ENCODE data around the gene LRRC46. TPM values are rescaled to one million over a fixed set of nuclear protein-coding genes. Genes with fewer than 3 reads are reported as not detected.

LRRC46 gene
- total and polyA plus RNA-seq, 2 donors (not counting 1 experiment from before 2014, with no cell fraction given): 0.69 to 2.4 TPM

GRCh38 chr17:47816111-47816735 lies 15.2 kb upstream of the LRRC46 start:
- intact Hi-C loops (cut with micrococcal nuclease): no loop called here
- Histone ChIP-seq H3K9ac (ENCODE audit: low read length) (no peak overlapping the region), H4K20me1 (ENCODE audit: control insufficient read depth, insufficient read depth, low read length, poor library complexity, severe bottlenecking) (no peaks in the 10 kb centered on the region), H2AFZ (ENCODE audit: insufficient read depth, low read depth, low read length, poor library complexity, severe bottlenecking) (no peak overlapping the region), H3K4me1 (ENCODE audit: control insufficient read depth in 2 of 2, insufficient read depth in 2 of 2, low read length in 2 of 2) (peaks cover 7 to 9% of the 10 kb centered on the region in 2 donors), H3K4me2 (replicated peaks; ENCODE audit: low read depth, low read length, poor library complexity, severe bottlenecking) (no peak overlapping the region), H3K27me3 (replicated peaks in 1 of 4; ENCODE audit: control extremely low read depth in 1 of 4, control insufficient read depth in 3 of 4, insufficient read depth in 4 of 4, low read length in 3 of 4) (no peaks in the 10 kb centered on the region), H3K4me3 (ENCODE audit: control extremely low read depth in 1 of 5, extremely low read depth in 1 of 5, insufficient read depth in 1 of 5, low read depth in 2 of 5, low read length in 4 of 5) (no peak overlapping the region), H3K79me2 (ENCODE audit: control insufficient read depth, insufficient read depth, low read length) (no peaks in the 10 kb centered on the region), H3K9me3 (ENCODE audit: control extremely low read depth in 1 of 3, control insufficient read depth in 2 of 3, insufficient read depth in 1 of 3, low read length in 2 of 3) (no peaks in the 10 kb centered on the region), H3K27ac (ENCODE audit: low read length in 2 of 2) (no peak overlapping the region), H3K36me3 (replicated peaks in 1 of 2; ENCODE audit: control extremely low read depth in 1 of 2, control insufficient read depth in 1 of 2, extremely low read depth in 1 of 2, insufficient read depth in 2 of 2, low read length in 1 of 2) (peaks cover 0 to 65% of the 10 kb centered on the region in 2 experiments)
- WGBS (ENCODE audit: insufficient coverage): 97% methylated on average over 17 of the region's 21 CpGs
- POLR2A ChIA-PET: no interaction called here
- CTCF ChIA-PET: no interaction called here
- Mint-ChIP-seq H3K27ac (no peak overlapping the region), H3K4me3 (no peak overlapping the region), H3K4me1 (peaks cover 13% of the 10 kb centered on the region), H3K9me3 (ENCODE audit: insufficient read depth) (no peaks in the 10 kb centered on the region), H3K27me3 (no peaks in the 10 kb centered on the region)
- no peak for DNase-seq
- TF ChIP-seq CTCF (IDR thresholded peaks at IDR 0.05) (no peak), EZH2 (IDR thresholded peaks at IDR 0.05; ENCODE audit: borderline replicate concordance, insufficient read depth, low read depth, low read length, poor library complexity, severe bottlenecking) (no peak)
- no peak for ATAC-seq (ENCODE audit: low read depth)

- Histone ChIP-seq H3K4me1 (ENCODE audit: control insufficient read depth in 2 of 2, insufficient read depth in 2 of 2, low read length in 2 of 2) (peaks cover 10 to 15% of the 10 kb centered on the region in 2 donors), H3K4me2 (replicated peaks; ENCODE audit: low read depth, low read length, poor library complexity, severe bottlenecking) (no peak overlapping the region), H2AFZ (ENCODE audit: insufficient read depth, low read depth, low read length, poor library complexity, severe bottlenecking) (no peak overlapping the region), H4K20me1 (ENCODE audit: control insufficient read depth, insufficient read depth, low read length, poor library complexity, severe bottlenecking) (no peaks in the 10 kb centered on the region), H3K36me3 (replicated peaks in 1 of 2; ENCODE audit: control extremely low read depth in 1 of 2, control insufficient read depth in 1 of 2, extremely low read depth in 1 of 2, insufficient read depth in 2 of 2, low read length in 1 of 2) (peaks cover 0 to 60% of the 10 kb centered on the region in 2 experiments), H3K27me3 (replicated peaks in 1 of 4; ENCODE audit: control extremely low read depth in 1 of 4, control insufficient read depth in 3 of 4, insufficient read depth in 4 of 4, low read length in 3 of 4) (no peaks in the 10 kb centered on the region), H3K9me3 (ENCODE audit: control extremely low read depth in 1 of 3, control insufficient read depth in 2 of 3, insufficient read depth in 1 of 3, low read length in 2 of 3) (no peaks in the 10 kb centered on the region), H3K79me2 (ENCODE audit: control insufficient read depth, insufficient read depth, low read length) (peaks cover 3% of the 10 kb centered on the region), H3K27ac (ENCODE audit: low read length in 2 of 2) (no peak overlapping the region), H3K4me3 (ENCODE audit: control extremely low read depth in 1 of 5, extremely low read depth in 1 of 5, insufficient read depth in 1 of 5, low read depth in 2 of 5, low read length in 4 of 5) (no peak overlapping the region), H3K9ac (ENCODE audit: low read length) (no peak overlapping the region)
- no peaks in the 10 kb centered on the region for H3K27me3 Mint-ChIP-seq
- no peak overlapping the region for H3K27ac Mint-ChIP-seq
- ChIA-PET CTCF (no interaction called here), POLR2A (no interaction called here)
- no peak for TF ChIP-seq EZH2 (IDR thresholded peaks at IDR 0.05; ENCODE audit: borderline replicate concordance, insufficient read depth, low read depth, low read length, poor library complexity, severe bottlenecking)
- no peak for TF ChIP-seq CTCF (IDR thresholded peaks at IDR 0.05)
- H3K4me1 Mint-ChIP-seq: peaks cover 21% of the 10 kb centered on the region
- H3K4me3 Mint-ChIP-seq: no peak overlapping the region
- ATAC-seq (ENCODE audit: low read depth) (no peak), DNase-seq (no peak)
- no peaks in the 10 kb centered on the region for H3K9me3 Mint-ChIP-seq (ENCODE audit: insufficient read depth)
- intact Hi-C loops (cut with micrococcal nuclease): no loop called here
- WGBS (ENCODE audit: insufficient coverage): 98% methylated on average over 10 of the region's 10 CpGs
Observed at GRCh38 chr17:47816947-47817346, 14.5 kb upstream of the LRRC46 start.
